A549 treated with RU486 at 1 μM for 4 hours (cell line): ENCODE measurements around the gene VTI1B. TPM values are rescaled to one million over a fixed set of nuclear protein-coding genes. Genes with fewer than 3 reads are reported as not detected.

Source experiments
- total RNA-seq: library from RNA; stranded (reverse); fragments of 200-300 nt; extraction: Qiagen RNA extraction; gene quantifications from 5 replicates; pipeline ENCODE4 v1.2.3, GENCODE V29; 2022; ENCODE audit warnings: low read depth

Gene VTI1B, protein sequence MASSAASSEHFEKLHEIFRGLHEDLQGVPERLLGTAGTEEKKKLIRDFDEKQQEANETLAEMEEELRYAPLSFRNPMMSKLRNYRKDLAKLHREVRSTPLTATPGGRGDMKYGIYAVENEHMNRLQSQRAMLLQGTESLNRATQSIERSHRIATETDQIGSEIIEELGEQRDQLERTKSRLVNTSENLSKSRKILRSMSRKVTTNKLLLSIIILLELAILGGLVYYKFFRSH
- 82.7 to 111 TPM (median 85.9 TPM) in 5 replicates for total RNA-seq

DNA sequence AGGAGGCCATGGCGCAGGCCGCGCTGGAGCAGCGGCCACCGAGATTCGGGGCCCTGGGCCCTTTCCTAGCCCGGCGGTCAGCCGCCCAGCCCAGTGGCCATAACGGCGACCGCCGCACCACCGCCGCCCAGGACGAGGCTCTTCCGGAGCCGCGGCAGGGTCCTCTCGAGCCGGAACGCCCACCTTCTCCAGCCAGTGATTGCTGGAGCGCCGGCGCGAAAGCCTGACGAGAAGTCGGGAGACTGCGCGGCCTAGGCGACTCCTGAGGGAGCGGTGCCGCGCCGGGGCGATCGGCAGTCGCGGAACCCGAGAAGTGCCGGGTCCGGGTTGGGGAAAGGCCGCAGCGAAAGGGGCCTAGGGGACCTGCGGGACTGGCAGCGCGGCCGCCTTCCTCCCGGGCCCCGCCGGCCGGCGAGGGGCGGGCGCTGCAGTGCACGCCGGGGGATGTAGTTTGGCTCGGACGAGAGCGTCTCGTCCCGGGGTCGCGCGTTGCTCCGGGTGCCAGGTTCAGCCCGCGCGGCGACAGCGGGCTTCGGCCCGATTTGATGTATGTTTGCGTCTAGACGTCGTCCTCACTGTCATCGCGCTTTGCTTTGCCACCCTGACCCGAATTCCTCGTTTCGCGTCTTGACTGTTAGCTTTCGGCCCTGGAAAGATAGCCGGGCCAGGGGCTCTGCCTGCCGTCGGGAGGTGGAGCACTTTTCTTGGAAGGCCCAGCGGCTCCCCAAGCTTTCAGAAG is at the start of gene VTI1B:
Gene VTI1B, minus strand, starts transcription at position 153 of the 739 bp plus-strand sequence. Its CDS starts 143 bp downstream, at position 10.

DNA sequence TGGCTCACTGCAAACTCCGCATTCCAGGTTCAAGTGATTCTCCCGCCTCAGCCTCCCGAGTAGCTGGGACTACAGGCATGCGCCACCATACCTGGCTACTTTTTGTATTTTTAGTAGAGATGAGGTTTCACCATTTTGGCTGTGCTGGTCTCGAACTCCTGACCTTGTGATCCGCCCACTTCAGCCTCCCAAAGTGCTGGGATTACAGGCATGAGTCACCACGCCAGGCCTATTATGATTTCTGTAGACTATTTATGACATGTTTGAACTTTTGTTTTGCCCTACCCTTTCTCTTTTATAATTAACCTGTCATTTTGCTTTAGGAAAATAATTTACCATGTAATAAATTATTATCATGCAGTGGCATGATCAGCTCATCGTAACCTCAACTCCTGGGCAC is 27.1 kb upstream of the VTI1B start, which contains the start of gene RDH12:
Gene RDH12, plus strand, starts transcription at position 395 of the 400 bp plus-strand sequence. CDS start 20,757 bp downstream, outside the sequence.

DNA sequence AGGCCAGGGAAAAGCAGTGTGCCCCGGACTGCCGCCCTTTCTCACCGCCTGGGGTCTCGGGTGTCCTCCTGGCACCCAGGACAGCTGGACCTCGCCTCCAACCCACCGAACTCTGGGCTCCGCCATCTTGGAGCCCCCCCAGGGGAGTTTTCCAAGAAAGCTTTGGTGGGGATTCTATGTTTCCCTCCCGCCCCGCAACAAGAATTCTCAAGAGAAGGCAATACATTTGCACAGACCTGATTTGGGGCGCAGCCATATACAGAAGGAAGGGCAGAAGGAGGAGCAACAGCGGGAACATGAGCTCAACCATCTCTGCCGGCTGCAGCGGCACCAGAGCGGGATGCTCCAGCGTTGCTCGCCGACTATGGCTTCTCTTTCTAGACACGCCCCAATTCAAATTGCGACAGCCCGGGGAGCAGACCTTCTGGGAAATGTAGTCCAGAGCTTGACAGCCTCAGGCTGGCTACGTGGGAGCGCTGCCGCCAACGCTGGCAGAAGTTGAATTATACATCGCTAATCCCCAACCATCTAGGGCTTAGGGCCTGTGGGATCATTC is 21.0 kb upstream of the VTI1B start, which contains the start of gene RDH11:
Gene RDH11, minus strand, starts transcription at position 371 of the 556 bp plus-strand sequence. Its CDS starts 61 bp downstream, at position 310.

DNA sequence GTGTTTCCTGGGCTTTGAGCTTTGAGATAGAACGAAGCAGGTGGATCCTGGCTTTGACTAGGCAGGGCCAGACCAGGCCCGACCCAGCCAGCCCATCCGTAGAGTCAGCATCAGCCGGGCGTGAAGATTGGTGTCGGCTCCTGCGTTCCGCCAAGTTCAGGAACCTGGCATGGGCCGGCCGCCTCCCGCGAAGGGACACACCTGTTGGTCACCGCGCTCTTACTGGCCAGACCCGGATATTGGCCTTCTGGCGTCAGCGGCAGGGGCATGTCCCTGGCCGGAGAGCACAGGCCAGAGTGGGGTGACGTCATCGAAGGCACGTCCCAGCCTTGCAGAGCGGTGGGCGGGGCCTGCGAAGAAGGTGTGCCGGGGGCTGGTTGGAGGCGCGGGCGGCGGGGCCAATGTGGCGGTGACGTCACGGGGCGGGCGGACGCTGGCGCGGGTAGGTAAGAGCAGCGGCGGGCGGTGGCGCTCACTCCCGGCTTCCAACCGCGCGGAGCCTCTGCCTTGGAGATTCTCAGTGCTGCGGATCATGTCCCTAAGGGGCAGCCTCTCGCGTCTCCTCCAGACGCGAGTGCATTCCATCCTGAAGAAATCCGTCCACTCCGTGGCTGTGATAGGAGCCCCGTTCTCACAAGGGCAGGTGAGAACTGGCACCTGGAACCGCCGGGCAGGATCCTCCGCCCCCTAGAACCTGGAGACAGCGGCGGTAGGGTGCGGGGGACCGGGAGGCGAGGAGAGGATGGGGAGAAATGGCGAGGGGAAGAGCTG is 54.8 kb downstream of the VTI1B start, which contains the start of gene ARG2:
Gene ARG2, plus strand, starts transcription at position 475 of the 771 bp plus-strand sequence. Its CDS starts 58 bp downstream, at position 533.

DNA sequence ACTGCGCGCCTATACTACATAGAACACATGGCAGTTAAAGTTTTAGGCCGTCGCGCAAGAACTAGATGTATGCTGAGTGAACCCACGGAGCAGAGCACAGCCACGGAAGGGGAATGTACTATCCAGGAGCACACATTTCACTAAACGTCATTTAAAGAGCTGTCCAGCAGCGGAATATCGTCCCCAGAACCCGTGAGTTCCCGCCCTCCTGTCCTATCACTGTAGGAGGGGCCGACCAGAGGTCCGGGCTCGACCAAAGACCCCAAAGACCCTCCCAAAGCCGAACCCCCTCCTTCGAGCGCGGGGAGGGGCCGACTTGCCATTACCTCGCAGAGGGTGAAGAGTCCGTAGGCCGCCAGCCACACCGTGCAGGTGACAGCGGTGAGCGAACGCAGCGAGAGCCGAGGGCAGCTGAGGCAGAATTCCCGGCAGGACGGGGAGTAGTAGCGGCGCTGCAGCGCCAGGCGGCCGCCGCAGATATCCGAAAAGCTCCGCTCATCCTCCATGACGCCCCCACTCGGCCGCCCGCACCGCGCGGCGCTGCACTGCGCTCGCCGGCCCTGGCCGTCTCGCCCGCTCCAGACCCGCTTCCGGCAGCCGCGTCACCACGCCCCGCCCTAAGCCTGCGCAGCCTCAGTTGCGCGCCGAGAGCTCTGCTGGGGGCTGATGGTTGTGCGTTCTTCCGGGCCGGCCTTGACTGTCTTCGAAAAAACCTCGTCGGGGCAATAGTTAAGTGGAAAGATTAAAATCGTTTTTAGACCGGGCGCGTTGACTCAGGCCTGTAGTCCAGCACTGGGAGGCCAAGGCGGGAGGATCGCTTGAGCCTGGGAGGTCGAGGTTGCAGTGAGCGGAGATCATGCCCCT is 74.5 kb downstream of the VTI1B start, which contains the start of gene PIGH:
Gene PIGH, minus strand, starts transcription at position 571 of the 864 bp plus-strand sequence. Its CDS starts 65 bp downstream, at position 506.

Other genes starting within 250 kb of the VTI1B start
- gene TMEM229B, start 185.9 kb downstream of the VTI1B start, total RNA-seq: 0.22 to 0.34 TPM (median 0.28 TPM) in 5 replicates
- gene PLEKHH1, start 141.3 kb downstream of the VTI1B start, total RNA-seq: 2.8 to 3.6 TPM (median 3.3 TPM) in 5 replicates
- gene PIGH, start 74.4 kb downstream of the VTI1B start, total RNA-seq: 17.2 to 26.6 TPM (median 19.7 TPM) in 5 replicates
- gene ARG2, start 54.7 kb downstream of the VTI1B start, total RNA-seq: 1.3 to 2.0 TPM (median 1.8 TPM) in 5 replicates
- gene RDH11, start 21.1 kb upstream of the VTI1B start, total RNA-seq: 65.4 to 67.4 TPM (median 65.7 TPM) in 5 replicates
- not detected in 5 replicates for gene RDH12, start 27.3 kb upstream of the VTI1B start, total RNA-seq
- gene ZFYVE26, start 142.0 kb upstream of the VTI1B start, total RNA-seq: 4.9 to 5.9 TPM (median 5.8 TPM) in 5 replicates
- 2.7 to 6.3 TPM (median 4.8 TPM) in 5 replicates for gene RAD51B, start 145.1 kb upstream of the VTI1B start, total RNA-seq